ENCODE results near the gene PDIA3.
"Not testable (repeated sequence)": the region's sequence is repeated elsewhere in the genome, so short reads cannot be mapped to it uniquely, and the experiment has no call there.

Gene PDIA3

GRCh38 chr15:43776101-43776717 is 30.0 kb downstream of the PDIA3 start:
- no peak for DNase-seq

- DNase-seq: peak in 39 of 51 donors; percentile 22 to 73 (median 53)
These were observed 30.6 kb downstream of the PDIA3 start, which contains the start of gene ELL3 for GRCh38 chr15:43776718-43777266. Gene ELL3 (minus strand): TSS chr15:43776966. CDS start chr15:43776901, 65 bp downstream.

GRCh38 chr15:43777267-43777914 is 31.2 kb downstream of the PDIA3 start:
- peak in 44 of 51 donors; percentile 22 to 77 (median 57) for DNase-seq

- DNase-seq: no peak
These were observed 32.8 kb downstream of the PDIA3 start for GRCh38 chr15:43779016-43779415.

GRCh38 chr15:43789409-43789808 is 43.2 kb downstream of the PDIA3 start:
- DNase-seq: no peak

- peak; percentile 93 to 100 (median 100) for DNase-seq
These were observed 45.9 kb downstream of the PDIA3 start, which contains the start of gene SERF2 for GRCh38 chr15:43791993-43792760. Gene SERF2 (plus strand): TSS chr15:43792320. CDS start chr15:43792377, 57 bp downstream.

- DNase-seq: peak in 2 of 51 donors; percentile 4 to 50
These were observed 46.7 kb downstream of the PDIA3 start for GRCh38 chr15:43792761-43793476.

GRCh38 chr15:43793647-43794046 is 47.4 kb downstream of the PDIA3 start:
- peak in 1 of 51 donors; percentile 7 for DNase-seq

GRCh38 chr15:43794269-43795037 is 48.2 kb downstream of the PDIA3 start:
- no peak for DNase-seq

- DNase-seq: no peak
These were observed 49.0 kb downstream of the PDIA3 start for GRCh38 chr15:43795197-43795596.

GRCh38 chr15:43795997-43796396 is 49.8 kb downstream of the PDIA3 start:
- DNase-seq: no peak

- no peak for DNase-seq
These were observed 50.3 kb downstream of the PDIA3 start for GRCh38 chr15:43796566-43796965.

- peak in 1 of 51 donors; percentile 11 for DNase-seq
These were observed 53.1 kb downstream of the PDIA3 start for GRCh38 chr15:43799209-43799944.

GRCh38 chr15:43799945-43800285 is 53.7 kb downstream of the PDIA3 start, which contains the start of gene SERINC4:
Gene SERINC4 (minus strand): TSS chr15:43800220. CDS start chr15:43799986, 234 bp downstream.
- DNase-seq: peak in 3 of 51 donors; percentile 13 to 51 (median 24)

GRCh38 chr15:43800286-43801141 is 54.3 kb downstream of the PDIA3 start, which contains the start of gene HYPK:
Gene HYPK (plus strand): TSS chr15:43800599. CDS start chr15:43800623, 24 bp downstream.
- DNase-seq: peak; percentile 42 to 96 (median 88)

- not testable (repeated sequence) for DNase-seq
These were observed 56.4 kb downstream of the PDIA3 start for GRCh38 chr15:43802676-43803075.

GRCh38 chr15:43808435-43808950 is 62.3 kb downstream of the PDIA3 start:
- no peak for DNase-seq

Measured in hypothalamus (tissue), 51 donors.